T-cell (primary cell): ENCODE results near the gene PSTK. TPM values are rescaled to one million over a fixed set of nuclear protein-coding genes. Genes with fewer than 3 reads are reported as not detected.

ENCODE experiments used
- ATAC-seq, 4 experiments: fragments of 200-7000 bp in 3 of 4; fragments of 150-1000 bp in 1 of 4; cut with Tn5 transposase; replicated peaks in 1 of 4; 1 replicate in 3 of 4; 2 replicates in 1 of 4; pipeline ENCODE4 v1.10.0; 2021; ENCODE audit warnings: moderate library complexity in 3 of 4, mild to moderate bottlenecking in 2 of 4, moderate number of reproducible peaks in 1 of 4
- CTCF ChIA-PET, 2 donors: fragments of 300-600 bp; sonication (Branson Sonifier 250); formaldehyde crosslinking; loops; one replicate each; lab custom pipeline; 2022; ENCODE audit warnings: antibody characterized with exemption in 2 of 2; lab: Charles Lee
- POLR2A ChIA-PET, 2 donors: fragments of 300-600 bp; sonication (Branson Sonifier 250); formaldehyde crosslinking; loops; one replicate each; lab custom pipeline; 2022; ENCODE audit warnings: antibody characterized with exemption in 2 of 2; lab: Charles Lee
- DNase-seq, 35 experiments: peaks; one replicate each; pipeline versions ENCODE4 v3.0.0 to v3.0.0-alpha.2; 2013 to 2023
- H3K27ac ChIP-seq: one replicate; pipeline ENCODE4 v1.5.1; 2013; ENCODE audit warnings: low read length
- H3K27me3 ChIP-seq, 2 experiments: replicated peaks in 1 of 2; 1 replicate in 1 of 2; 2 replicates in 1 of 2; pipeline versions ENCODE4 v1.6.1 to v1.7.0; 2013; ENCODE audit warnings: low read length in 1 of 2, mixed read lengths in 1 of 2; ENCODE audit not compliant: control insufficient read depth in 2 of 2, insufficient read depth in 2 of 2; ENCODE audit errors: extremely low read depth in 1 of 2
- H3K36me3 ChIP-seq, 2 donors: 1 replicate in 1 of 2; 2 replicates in 1 of 2; pipeline versions ENCODE4 v1.6.1 to v1.7.0; 2013; ENCODE audit warnings: low read length in 1 of 2; ENCODE audit not compliant: control insufficient read depth in 2 of 2, insufficient read depth in 1 of 2; ENCODE audit errors: extremely low read depth in 1 of 2
- H3K4me1 ChIP-seq, 2 experiments: 1 replicate in 1 of 2; 2 replicates in 1 of 2; pipeline versions ENCODE4 v1.6.1 to v1.7.0; 2013; ENCODE audit warnings: low read length in 2 of 2, mixed read lengths in 1 of 2; ENCODE audit not compliant: insufficient read depth in 2 of 2, control insufficient read depth in 1 of 2; ENCODE audit errors: extremely low read depth in 1 of 2
- H3K4me3 ChIP-seq, 2 donors: 1 replicate in 1 of 2; 2 replicates in 1 of 2; pipeline versions ENCODE4 v1.5.1 to v1.7.0; 2013; ENCODE audit warnings: mild to moderate bottlenecking in 2 of 2, low read length in 1 of 2, moderate library complexity in 1 of 2; ENCODE audit not compliant: control insufficient read depth in 1 of 2; ENCODE audit errors: extremely low read depth in 1 of 2
- H3K9me3 ChIP-seq: 2 replicates; pipeline ENCODE4 v1.7.0; 2013
- H3K27ac Mint-ChIP-seq, 2 donors: one replicate each; pipeline ENCODE4 v1.8.0; 2020 to 2021; ENCODE audit warnings: mild to moderate bottlenecking in 2 of 2, mixed read lengths in 2 of 2
- H3K27me3 Mint-ChIP-seq, 2 donors: one replicate each; pipeline ENCODE4 v1.8.0; 2021 to 2022; ENCODE audit warnings: mixed read lengths in 2 of 2
- H3K36me3 Mint-ChIP-seq: one replicate; pipeline ENCODE4 v1.8.0; 2021; ENCODE audit warnings: mixed read lengths
- H3K4me1 Mint-ChIP-seq, 3 donors: one replicate each; pipeline ENCODE4 v1.8.0; 2020 to 2022; ENCODE audit warnings: mixed read lengths in 3 of 3, mild to moderate bottlenecking in 1 of 3
- H3K4me3 Mint-ChIP-seq, 3 donors: one replicate each; pipeline ENCODE4 v1.8.0; 2020 to 2022; ENCODE audit warnings: mild to moderate bottlenecking in 3 of 3, mixed read lengths in 3 of 3, moderate library complexity in 3 of 3
- H3K9me3 Mint-ChIP-seq, 3 donors: one replicate each; pipeline ENCODE4 v1.8.0; 2020 to 2022; ENCODE audit warnings: mixed read lengths in 3 of 3
- WGBS: methylation state at CpG from one replicate; pipeline ENCODE4 v1.1.5; 2013; ENCODE audit warnings: missing lambda C conversion rate; ENCODE audit not compliant: insufficient coverage; 5-methylcytosine and 5-hydroxymethylcytosine counted together
- total RNA-seq, 35 experiments: library from RNA in 6 of 35; stranded (reverse) in 6 of 35; fragments of 120-200 nt in 1 of 35; gene quantifications; one replicate each; pipeline versions ENCODE4 v1.2.1 to v1.2.4 and lab custom pipeline; 2013 to 2026

The PSTK gene
- total RNA-seq, 5 donors from 2014 or later (not counting 1 experiment from before 2014, with no cell fraction given) = 3.7 to 12.1 (median 5.2) TPM

DNA sequence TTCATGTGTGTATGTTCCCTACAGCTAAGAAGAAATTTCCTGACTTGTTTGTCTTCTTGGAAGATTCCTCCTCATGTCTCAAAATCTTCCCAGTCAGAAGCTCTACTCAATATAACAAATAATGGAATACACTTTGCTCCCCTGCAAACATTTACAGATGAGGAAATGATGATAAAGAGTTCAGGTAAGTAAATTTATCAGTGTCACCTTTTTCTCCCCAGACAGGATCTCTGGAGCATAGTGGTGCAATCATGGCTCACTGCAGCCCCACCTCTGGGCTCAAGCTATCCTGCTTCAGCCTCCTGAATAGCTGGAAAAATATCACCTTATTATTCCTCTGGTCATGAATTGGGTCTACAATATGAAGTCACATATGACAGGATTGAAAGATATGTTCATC lies 54.1 kb downstream of the PSTK start:
- Mint-ChIP-seq H3K4me3 (no peak overlapping the region), H3K4me1 (peaks cover 0 to 5% (median 1%) of the 10 kb centered on the region in 3 donors), H3K27me3 (no peaks in the 10 kb centered on the region), H3K27ac (no peak overlapping the region), H3K9me3 (no peaks in the 10 kb centered on the region), H3K36me3 (peaks cover 32% of the 10 kb centered on the region)
- H3K36me3 ChIP-seq = peaks cover 0 to 3% of the 10 kb centered on the region in 2 donors
- H3K27me3 ChIP-seq = no peaks in the 10 kb centered on the region
- no peaks in the 10 kb centered on the region for H3K9me3 ChIP-seq
- ATAC-seq (no peak), DNase-seq (no peak)
- H3K4me3 ChIP-seq = no peak overlapping the region
- no peaks in the 10 kb centered on the region for H3K4me1 ChIP-seq
- H3K27ac ChIP-seq = no peak overlapping the region
- ChIA-PET POLR2A (no interaction called here), CTCF (no interaction called here)

DNA sequence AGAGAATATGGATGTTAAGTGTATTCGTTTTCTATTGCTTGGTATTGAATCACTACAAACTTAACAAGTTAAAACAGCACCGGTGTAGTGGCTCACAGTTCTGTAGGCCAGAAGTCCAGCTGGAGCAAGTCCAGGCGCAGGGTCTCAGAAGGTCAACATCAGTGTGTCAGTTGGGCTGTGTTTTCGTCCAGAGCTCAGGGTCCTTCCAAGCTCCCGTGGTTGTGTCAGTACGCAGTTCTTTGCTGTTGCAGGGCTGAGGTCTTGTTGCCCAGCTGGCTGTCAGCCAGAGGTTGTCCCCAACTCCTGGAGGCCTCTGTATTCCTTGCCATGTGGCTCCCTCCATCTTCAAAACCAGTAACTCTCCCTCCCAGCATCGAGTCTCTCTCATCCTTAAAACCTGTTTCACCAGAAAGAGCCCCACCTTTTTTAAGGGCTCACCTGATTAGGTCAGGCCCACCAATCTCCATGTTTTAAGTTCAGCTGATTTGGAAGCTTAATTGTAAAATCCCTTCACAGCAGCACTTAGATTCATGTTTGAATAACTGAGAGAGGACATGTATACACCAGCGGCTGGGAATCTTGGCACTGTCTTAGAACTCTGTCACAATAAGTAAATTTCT lies 55.4 kb downstream of the PSTK start:
- DNase-seq (no peak), ATAC-seq (no peak)
- H3K4me1 ChIP-seq = no peaks in the 10 kb centered on the region
- H3K27me3 Mint-ChIP-seq = no peaks in the 10 kb centered on the region
- H3K9me3 Mint-ChIP-seq = no peaks in the 10 kb centered on the region
- no peaks in the 10 kb centered on the region for H3K9me3 ChIP-seq
- H3K27ac Mint-ChIP-seq = no peak overlapping the region
- H3K36me3 Mint-ChIP-seq = peaks cover 27% of the 10 kb centered on the region
- peaks cover 0 to 4% (median 1%) of the 10 kb centered on the region in 3 donors for H3K4me1 Mint-ChIP-seq
- H3K27ac ChIP-seq = no peak overlapping the region
- H3K4me3 ChIP-seq = no peak overlapping the region
- POLR2A ChIA-PET = interaction anchor here in 1 of 2 donors (0.7 kb wide), 1 partner anchor 55 kb away, joined by 3 read pairs; no protein-coding TSS in a partner anchor
- H3K36me3 ChIP-seq = peaks cover 0 to 3% of the 10 kb centered on the region in 2 donors
- CTCF ChIA-PET = interaction anchor here in 1 of 2 donors (0.6 kb wide), 1 partner anchor 146 kb away, joined by 3 read pairs; no protein-coding TSS in a partner anchor
- 86% methylated on average over 5 of the region's 8 CpGs for WGBS
- no peak overlapping the region for H3K4me3 Mint-ChIP-seq
- no peaks in the 10 kb centered on the region for H3K27me3 ChIP-seq

DNA sequence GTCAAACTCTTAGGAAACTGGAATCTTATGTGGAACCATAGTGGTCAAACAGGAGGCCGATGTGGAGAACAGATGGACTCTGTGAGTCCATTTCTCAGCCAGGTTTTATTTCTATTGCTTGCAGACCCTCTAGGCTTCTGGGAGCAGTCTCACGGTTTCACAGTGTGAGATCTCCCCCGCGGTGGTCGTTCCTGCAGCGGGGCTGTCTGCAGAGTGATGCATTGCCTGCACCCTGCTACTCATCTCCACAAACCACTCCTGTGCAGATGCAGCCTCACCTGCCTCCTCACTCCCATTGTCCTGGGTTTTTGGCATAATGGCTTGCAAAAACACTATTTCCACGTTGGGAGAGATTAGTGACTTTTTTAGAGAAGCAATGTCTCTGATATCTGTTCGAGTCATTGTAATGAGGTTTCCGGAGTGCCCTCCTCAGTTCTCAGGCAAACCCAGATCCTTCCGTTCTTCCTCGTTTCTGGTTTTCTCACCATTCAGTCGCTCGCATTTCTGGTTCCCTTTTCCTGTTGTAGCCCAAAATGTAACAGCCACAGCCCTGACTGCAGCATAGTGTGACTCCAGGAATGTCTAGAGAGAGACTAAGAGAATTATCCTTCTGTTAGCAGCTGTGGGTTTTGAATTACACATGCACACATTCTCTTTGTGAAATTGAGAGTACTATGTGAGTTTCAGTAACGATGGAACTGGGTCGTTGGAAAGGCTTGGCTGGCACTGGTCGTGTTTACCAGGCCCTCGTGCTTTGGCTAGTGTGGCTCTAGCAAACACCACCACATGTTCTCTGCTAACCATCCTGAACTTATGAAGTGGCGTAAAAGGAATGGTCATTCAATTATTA lies 58.8 kb downstream of the PSTK start:
- Histone ChIP-seq H3K4me1 (no peaks in the 10 kb centered on the region), H3K27me3 (no peaks in the 10 kb centered on the region), H3K36me3 (peaks cover 0 to 7% of the 10 kb centered on the region in 2 donors), H3K27ac (no peak overlapping the region), H3K4me3 (no peak overlapping the region), H3K9me3 (no peaks in the 10 kb centered on the region)
- H3K4me1 Mint-ChIP-seq = peaks cover 0 to 7% (median 1%) of the 10 kb centered on the region in 3 donors
- POLR2A ChIA-PET = no interaction called here
- no peaks in the 10 kb centered on the region for H3K27me3 Mint-ChIP-seq
- DNase-seq (no peak), ATAC-seq (no peak)
- no peak overlapping the region for H3K4me3 Mint-ChIP-seq
- H3K36me3 Mint-ChIP-seq = peaks cover 34% of the 10 kb centered on the region
- 84% methylated on average over 7 of the region's 18 CpGs for WGBS
- no peaks in the 10 kb centered on the region for H3K9me3 Mint-ChIP-seq
- CTCF ChIA-PET = no interaction called here
- H3K27ac Mint-ChIP-seq = no peak overlapping the region

DNA sequence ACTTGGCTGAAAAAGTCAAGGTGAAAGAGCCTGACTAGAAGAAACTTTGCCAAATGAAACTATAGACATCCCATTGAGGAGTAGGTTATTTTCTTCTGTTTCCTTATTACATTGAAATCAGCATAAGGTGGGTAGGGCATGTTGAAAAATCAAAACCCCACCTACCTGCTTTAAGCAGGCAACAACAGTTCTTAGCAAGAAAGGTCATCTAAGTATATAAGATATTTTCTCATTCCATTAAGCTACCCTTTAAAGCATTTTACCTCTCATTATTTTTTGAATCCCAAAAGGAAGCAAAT lies 59.4 kb downstream of the PSTK start:
- no peak for DNase-seq
- ChIA-PET CTCF (no interaction called here), POLR2A (no interaction called here)

More for the DNA sequence above, 59.4 kb downstream of the PSTK start:
- no peak for ATAC-seq
- H3K4me3 Mint-ChIP-seq = no peak overlapping the region
- no peak overlapping the region for H3K27ac Mint-ChIP-seq
- peaks cover 0 to 7% (median 1%) of the 10 kb centered on the region in 3 donors for H3K4me1 Mint-ChIP-seq
- no peaks in the 10 kb centered on the region for H3K27me3 Mint-ChIP-seq
- H3K9me3 Mint-ChIP-seq = no peaks in the 10 kb centered on the region
- no peaks in the 10 kb centered on the region for H3K9me3 ChIP-seq
- peaks cover 29% of the 10 kb centered on the region for H3K36me3 Mint-ChIP-seq
- no peak overlapping the region for H3K4me3 ChIP-seq
- peaks cover 0 to 9% of the 10 kb centered on the region in 2 donors for H3K36me3 ChIP-seq
- H3K27ac ChIP-seq = no peak overlapping the region
- H3K27me3 ChIP-seq = no peaks in the 10 kb centered on the region
- no peaks in the 10 kb centered on the region for H3K4me1 ChIP-seq

Other genes with a start within 250 kb of the PSTK start
- gene CUZD1, start 134.5 kb upstream of the PSTK start, total RNA-seq = 1 to 10 TPM; 1.2 to 4.9 (median 4.1) TPM
- 10 to 100 TPM; 12.7 to 18.0 (median 14.3) TPM for gene FAM24B, start 100.8 kb upstream of the PSTK start, total RNA-seq
- gene FAM24A, start 69.8 kb upstream of the PSTK start, total RNA-seq = not detected
- 10 to 100 TPM in 3 of 5 donors, 1 to 10 TPM in 2; 7.1 to 13.2 (median 11.5) TPM for gene C10orf88, start 26.2 kb upstream of the PSTK start, total RNA-seq
- gene IKZF5, start 28.4 kb downstream of the PSTK start, total RNA-seq = 10 to 100 TPM; 22.6 to 68.1 (median 29.4) TPM
- 10 to 100 TPM; 25.3 to 33.8 (median 33.0) TPM for gene ACADSB, start 28.6 kb downstream of the PSTK start, total RNA-seq
- gene HMX3, start 155.6 kb downstream of the PSTK start, total RNA-seq = under 1 TPM in 1 of 5 donors, not detected in 4; 0.33 TPM
- not detected for gene HMX2, start 167.7 kb downstream of the PSTK start, total RNA-seq
- 100 to 1,000 TPM; 116 to 139 (median 127) TPM for gene BUB3, start 174.0 kb downstream of the PSTK start, total RNA-seq